Testis (tissue), 2 donors: ENCODE measurements around the gene CLEC16A.

Experiments
- POLR2A ChIP-seq: fragments of 450-650 bp; IDR thresholded peaks from one replicate; pipeline ENCODE4 v1.6.1; 2017; ENCODE audit warnings: antibody characterized with exemption, mild to moderate bottlenecking, moderate library complexity
- TF ChIP-seq, protein P1 (sequence below), 3 experiments: fragments of 450-650 bp in 2 of 3; fragments of 200-600 bp in 1 of 3; sonication (generic) in 1 of 3; IDR thresholded peaks; one replicate each; pipeline ENCODE4 v1.5.1; 2016 to 2019; ENCODE audit warnings: antibody characterized with exemption in 3 of 3, mild to moderate bottlenecking in 2 of 3, moderate library complexity in 1 of 3

DNA sequence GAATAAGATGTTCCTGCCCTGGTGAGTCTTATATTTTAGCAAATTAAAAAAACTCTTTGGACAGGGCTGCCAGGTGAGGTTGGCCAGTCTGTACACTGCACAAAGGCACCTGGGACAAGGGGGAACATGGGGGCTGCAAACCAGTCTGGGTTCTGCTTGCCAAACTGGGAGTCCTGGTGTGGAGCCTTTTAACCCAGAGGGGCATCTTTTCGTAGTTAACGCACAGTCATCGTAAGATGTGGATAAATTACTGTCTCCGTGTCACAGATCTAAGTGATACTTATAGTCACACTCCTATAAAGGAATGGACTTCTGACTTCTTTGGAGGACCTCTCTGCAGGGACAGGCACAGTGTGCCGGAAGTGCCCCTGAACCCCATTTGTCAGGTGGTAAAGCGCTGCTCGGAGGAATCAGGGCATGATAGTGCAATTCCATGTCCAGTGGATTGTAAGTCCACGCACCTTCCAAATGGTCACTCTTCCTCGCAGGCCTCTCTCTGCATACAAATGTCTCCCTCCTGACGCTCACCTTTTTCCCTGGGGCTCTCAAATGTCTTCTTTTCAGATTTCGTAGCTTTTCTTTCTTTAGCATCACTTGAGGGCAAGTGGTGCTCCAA is 16.8 kb upstream of the CLEC16A start:
- TF ChIP-seq, protein P1, sequence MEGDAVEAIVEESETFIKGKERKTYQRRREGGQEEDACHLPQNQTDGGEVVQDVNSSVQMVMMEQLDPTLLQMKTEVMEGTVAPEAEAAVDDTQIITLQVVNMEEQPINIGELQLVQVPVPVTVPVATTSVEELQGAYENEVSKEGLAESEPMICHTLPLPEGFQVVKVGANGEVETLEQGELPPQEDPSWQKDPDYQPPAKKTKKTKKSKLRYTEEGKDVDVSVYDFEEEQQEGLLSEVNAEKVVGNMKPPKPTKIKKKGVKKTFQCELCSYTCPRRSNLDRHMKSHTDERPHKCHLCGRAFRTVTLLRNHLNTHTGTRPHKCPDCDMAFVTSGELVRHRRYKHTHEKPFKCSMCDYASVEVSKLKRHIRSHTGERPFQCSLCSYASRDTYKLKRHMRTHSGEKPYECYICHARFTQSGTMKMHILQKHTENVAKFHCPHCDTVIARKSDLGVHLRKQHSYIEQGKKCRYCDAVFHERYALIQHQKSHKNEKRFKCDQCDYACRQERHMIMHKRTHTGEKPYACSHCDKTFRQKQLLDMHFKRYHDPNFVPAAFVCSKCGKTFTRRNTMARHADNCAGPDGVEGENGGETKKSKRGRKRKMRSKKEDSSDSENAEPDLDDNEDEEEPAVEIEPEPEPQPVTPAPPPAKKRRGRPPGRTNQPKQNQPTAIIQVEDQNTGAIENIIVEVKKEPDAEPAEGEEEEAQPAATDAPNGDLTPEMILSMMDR (IDR thresholded peaks at IDR 0.05): no peak
- no peak for TF ChIP-seq POLR2A
